Muscle layer of colon (tissue), 2 donors: ENCODE results near the gene CLEC16A.
"Not testable (repeated sequence)": the region's sequence is repeated elsewhere in the genome, so short reads cannot be mapped to it uniquely, and the experiment has no call there.

Source experiments
- H3K27ac ChIP-seq: one replicate; pipeline ENCODE4 v1.7.0; 2013; ENCODE audit warnings: low read depth, mild to moderate bottlenecking, low read length, moderate library complexity
- H3K27me3 ChIP-seq, 2 donors: one replicate each; pipeline ENCODE4 v1.7.0; 2013; ENCODE audit warnings: low read length in 2 of 2, mild to moderate bottlenecking in 2 of 2; ENCODE audit not compliant: insufficient read depth in 2 of 2, control insufficient read depth in 1 of 2
- H3K36me3 ChIP-seq: one replicate; pipeline ENCODE4 v1.7.0; 2013; ENCODE audit warnings: mild to moderate bottlenecking, low read length; ENCODE audit not compliant: insufficient read depth
- H3K4me1 ChIP-seq: one replicate; pipeline ENCODE4 v1.7.0; 2013; ENCODE audit warnings: mild to moderate bottlenecking, low read length; ENCODE audit not compliant: insufficient read depth
- H3K4me3 ChIP-seq, 2 donors: one replicate each; pipeline ENCODE4 v1.7.0; 2013; ENCODE audit warnings: low read length in 2 of 2, low read depth in 1 of 2, mild to moderate bottlenecking in 1 of 2, moderate library complexity in 1 of 2
- H3K9ac ChIP-seq: one replicate; pipeline ENCODE4 v1.7.0; 2013; ENCODE audit warnings: low read length
- H3K9me3 ChIP-seq: one replicate; pipeline ENCODE4 v1.7.0; 2013; ENCODE audit warnings: mild to moderate bottlenecking, low read length
- donor health status: abdominal sarcoma.
- donor health status: Adenocarcinoma of cecum.

The CLEC16A gene

DNA sequence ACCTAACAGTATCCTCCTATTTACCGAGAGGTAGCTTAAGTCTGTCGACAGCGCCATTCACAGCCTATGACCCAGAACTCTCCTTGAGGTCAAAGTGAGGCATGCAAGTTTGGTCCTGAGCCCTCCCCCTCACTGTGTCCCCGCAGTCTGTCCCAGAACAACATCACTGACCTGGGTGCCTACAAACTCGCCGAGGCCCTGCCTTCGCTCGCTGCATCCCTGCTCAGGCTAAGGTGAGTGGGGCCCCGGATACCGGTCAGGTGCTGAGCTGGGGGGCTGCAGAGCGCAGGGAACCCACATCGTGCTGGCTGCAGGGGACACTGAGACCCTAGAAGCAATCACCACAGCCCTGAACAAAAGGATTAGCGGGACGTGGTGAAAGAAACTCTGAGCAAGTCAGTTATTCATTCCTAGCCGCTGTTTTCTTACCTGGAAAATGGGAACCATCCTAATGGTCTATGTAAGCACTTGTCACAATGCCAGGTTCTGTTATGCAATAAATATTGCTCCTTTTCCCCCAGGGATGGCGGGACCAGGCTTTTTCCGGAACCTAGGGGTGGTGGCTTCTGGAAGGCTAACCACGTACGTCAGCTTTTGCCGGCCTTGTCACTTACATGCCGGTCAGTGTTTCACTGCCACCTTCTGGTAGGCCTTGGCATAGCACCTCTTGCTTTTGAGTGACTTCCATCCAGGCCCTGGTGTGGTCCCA, 25.9 kb upstream of the CLEC16A start:
- peak overlapping the region; percentile 8 for H3K27ac ChIP-seq
- peaks cover 22% of the 10 kb centered on the region for H3K4me1 ChIP-seq
- H3K9ac ChIP-seq: peak overlapping the region; percentile 55
- H3K4me3 ChIP-seq: peak overlapping the region; percentile 15 to 69
- H3K27me3 ChIP-seq: no peaks in the 10 kb centered on the region
- no peaks in the 10 kb centered on the region for H3K36me3 ChIP-seq
- no peaks in the 10 kb centered on the region for H3K9me3 ChIP-seq

GRCh38 chr16:10919003-10919351, 25.4 kb upstream of the CLEC16A start:
- Histone ChIP-seq H3K36me3 (no peaks in the 10 kb centered on the region), H3K4me3 (peak overlapping the region in 1 of 2 donors; percentile 69)

DNA sequence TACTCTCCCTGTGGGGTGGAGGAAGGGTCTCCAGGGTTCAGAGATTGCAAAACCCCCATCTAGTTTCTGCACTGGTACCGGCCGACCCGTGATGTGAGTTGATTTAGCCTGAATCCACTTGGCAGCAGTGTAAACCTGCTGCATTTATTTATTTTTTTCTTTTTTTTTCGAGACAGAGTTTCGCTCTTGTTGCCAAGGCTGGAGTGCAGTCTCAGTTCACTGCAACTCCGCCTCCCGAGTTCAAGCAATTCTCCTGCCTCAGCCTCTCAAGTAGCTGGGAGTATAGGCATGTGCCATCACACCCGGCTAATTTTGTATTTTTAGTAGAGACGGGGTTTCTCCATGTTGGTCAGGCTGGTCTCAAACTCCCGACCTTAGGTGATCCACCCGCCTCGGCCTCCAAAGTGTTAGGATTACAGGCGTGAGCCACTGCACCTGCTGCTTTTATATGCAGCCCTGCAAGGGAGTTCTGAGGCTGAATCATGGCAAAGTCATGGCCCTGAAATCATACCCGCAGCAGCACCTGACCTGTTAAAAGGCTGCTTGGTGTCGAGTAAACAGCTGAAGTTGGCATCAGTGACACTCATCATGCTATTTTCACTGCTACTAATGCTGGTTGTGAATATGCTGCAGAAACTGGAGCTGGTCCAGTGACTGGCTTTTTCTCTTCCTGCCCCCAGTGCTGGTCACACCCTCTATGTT, 23.5 kb upstream of the CLEC16A start:
- Histone ChIP-seq H3K4me3 (no peak overlapping the region), H3K36me3 (peaks cover 5% of the 10 kb centered on the region), H3K4me1 (peaks cover 32% of the 10 kb centered on the region), H3K27ac (no peak overlapping the region), H3K9me3 (no peaks in the 10 kb centered on the region), H3K9ac (no peak overlapping the region), H3K27me3 (no peaks in the 10 kb centered on the region)

More at GRCh38 chr16:10919003-10919351, 25.4 kb upstream of the CLEC16A start:
- H3K27ac ChIP-seq: peak overlapping the region; percentile 8
- H3K27me3 ChIP-seq: no peaks in the 10 kb centered on the region
- no peak overlapping the region for H3K9ac ChIP-seq
- H3K9me3 ChIP-seq: no peaks in the 10 kb centered on the region
- peaks cover 28% of the 10 kb centered on the region for H3K4me1 ChIP-seq

DNA sequence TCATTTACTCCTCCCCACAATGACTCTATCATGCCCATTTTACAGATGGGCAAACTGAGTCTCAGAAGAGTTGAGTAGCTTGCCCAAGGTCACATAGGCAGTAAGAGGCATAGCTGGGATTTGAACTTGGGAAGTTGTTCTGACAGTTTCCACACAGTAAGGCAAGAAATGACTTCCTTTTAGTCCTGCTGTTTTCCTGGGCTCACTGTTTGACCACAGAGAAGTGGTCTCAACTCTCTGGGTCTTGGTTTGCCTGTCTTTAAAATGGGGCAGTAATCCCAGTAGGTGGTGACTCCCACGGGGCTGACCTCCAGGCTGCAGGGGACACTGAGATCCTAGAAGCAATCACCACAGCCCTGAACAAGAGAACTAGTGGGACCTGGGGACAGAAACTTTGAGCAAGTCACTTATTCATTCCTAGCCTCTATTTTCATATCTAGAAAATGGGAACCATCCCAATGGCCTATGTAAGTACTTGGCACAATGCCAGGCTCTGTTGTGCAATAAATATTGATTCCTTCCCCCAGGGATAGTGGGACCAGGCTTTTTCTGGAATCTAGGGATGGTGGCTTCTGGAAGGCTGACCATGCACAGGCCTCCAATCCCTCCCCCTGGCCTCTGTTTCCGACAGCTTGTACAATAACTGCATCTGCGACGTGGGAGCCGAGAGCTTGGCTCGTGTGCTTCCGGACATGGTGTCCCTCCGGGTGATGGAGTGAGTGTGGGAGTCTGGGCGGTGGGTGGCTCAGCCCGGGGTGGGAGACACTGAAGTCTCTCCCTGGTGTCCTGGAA, 22.6 kb upstream of the CLEC16A start:
- no peak overlapping the region for H3K4me3 ChIP-seq
- H3K36me3 ChIP-seq: peaks cover 5% of the 10 kb centered on the region
- H3K9me3 ChIP-seq: no peaks in the 10 kb centered on the region
- H3K4me1 ChIP-seq: peaks cover 32% of the 10 kb centered on the region
- peak overlapping the region; percentile 24 for H3K27ac ChIP-seq
- no peak overlapping the region for H3K9ac ChIP-seq
- no peaks in the 10 kb centered on the region for H3K27me3 ChIP-seq

GRCh38 chr16:10922328-10923145, 21.8 kb upstream of the CLEC16A start:
- Histone ChIP-seq H3K36me3 (peaks cover 8% of the 10 kb centered on the region), H3K9ac (no peak overlapping the region), H3K9me3 (no peaks in the 10 kb centered on the region), H3K27ac (no peak overlapping the region), H3K27me3 (no peaks in the 10 kb centered on the region), H3K4me1 (peaks cover 32% of the 10 kb centered on the region), H3K4me3 (no peak overlapping the region)

GRCh38 chr16:10923146-10923649, 21.2 kb upstream of the CLEC16A start:
- H3K36me3 ChIP-seq: peaks cover 15% of the 10 kb centered on the region
- peaks cover 32% of the 10 kb centered on the region for H3K4me1 ChIP-seq
- no peaks in the 10 kb centered on the region for H3K9me3 ChIP-seq
- H3K9ac ChIP-seq: no peak overlapping the region
- H3K27me3 ChIP-seq: no peaks in the 10 kb centered on the region
- H3K4me3 ChIP-seq: no peak overlapping the region
- H3K27ac ChIP-seq: no peak overlapping the region

DNA sequence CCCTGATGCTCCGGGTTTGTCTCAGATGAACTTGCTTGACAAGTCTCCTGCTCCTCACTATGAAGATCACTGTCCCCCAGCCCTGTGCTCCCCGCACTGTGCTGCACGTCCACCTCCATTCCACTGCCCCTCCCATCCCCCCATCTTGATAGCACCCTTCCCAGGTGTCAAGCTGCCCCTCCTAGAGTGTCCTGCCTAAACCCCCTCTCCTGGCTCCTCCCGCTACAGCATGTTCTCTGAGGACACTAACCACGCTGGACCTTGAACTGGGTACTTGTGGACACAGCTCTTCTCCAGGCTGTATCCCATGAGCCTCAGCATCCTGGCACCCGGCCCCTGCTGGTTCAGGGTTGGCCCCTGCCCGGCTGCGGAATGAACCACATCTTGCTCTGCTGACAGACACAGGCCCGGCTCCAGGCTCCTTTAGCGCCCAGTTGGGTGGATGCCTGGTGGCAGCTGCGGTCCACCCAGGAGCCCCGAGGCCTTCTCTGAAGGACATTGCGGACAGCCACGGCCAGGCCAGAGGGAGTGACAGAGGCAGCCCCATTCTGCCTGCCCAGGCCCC, 20.6 kb upstream of the CLEC16A start:
- no peaks in the 10 kb centered on the region for H3K27me3 ChIP-seq
- peaks cover 20% of the 10 kb centered on the region for H3K36me3 ChIP-seq
- H3K4me1 ChIP-seq: peaks cover 27% of the 10 kb centered on the region
- H3K27ac ChIP-seq: no peak overlapping the region
- no peak overlapping the region for H3K4me3 ChIP-seq
- no peaks in the 10 kb centered on the region for H3K9me3 ChIP-seq
- H3K9ac ChIP-seq: no peak overlapping the region

GRCh38 chr16:10925285-10925684, 19.1 kb upstream of the CLEC16A start:
- Histone ChIP-seq H3K36me3 (peaks cover 22% of the 10 kb centered on the region), H3K4me1 (peaks cover 28% of the 10 kb centered on the region)
- not testable (repeated sequence) for H3K4me3 ChIP-seq, H3K9ac ChIP-seq, H3K9me3 ChIP-seq, H3K27ac ChIP-seq, H3K27me3 ChIP-seq

GRCh38 chr16:10926094-10926493, 18.3 kb upstream of the CLEC16A start:
- Histone ChIP-seq H3K9me3 (no peaks in the 10 kb centered on the region), H3K4me3 (no peak overlapping the region), H3K27ac (no peak overlapping the region), H3K4me1 (peaks cover 28% of the 10 kb centered on the region), H3K27me3 (no peaks in the 10 kb centered on the region), H3K9ac (no peak overlapping the region), H3K36me3 (peaks cover 22% of the 10 kb centered on the region)

- H3K27ac ChIP-seq: no peak overlapping the region
- peaks cover 23% of the 10 kb centered on the region for H3K4me1 ChIP-seq
- H3K9ac ChIP-seq: no peak overlapping the region
- no peak overlapping the region for H3K4me3 ChIP-seq
- no peaks in the 10 kb centered on the region for H3K9me3 ChIP-seq
- H3K36me3 ChIP-seq: peaks cover 22% of the 10 kb centered on the region
- no peaks in the 10 kb centered on the region for H3K27me3 ChIP-seq
These were observed 17.5 kb upstream of the CLEC16A start for GRCh38 chr16:10926867-10927266.
